Endothelial cell of umbilical vein (primary cell): Measurements from ENCODE around the gene VIPR2. TPM values are rescaled to one million over a fixed set of nuclear protein-coding genes. Genes with fewer than 3 reads are reported as not detected.

ENCODE experiments used
- BruUV-seq: library from RNA; stranded (reverse); fragments of 400-500 nt; replicated peaks from 2 replicates; lab custom pipeline; 2021; lab: Mats Ljungman, UMichigan
- CTCF ChIA-PET: fragments of 300-600, 350-600 bp; sonication (Branson Sonifier 250); formaldehyde crosslinking; loops from one replicate; lab custom pipeline; 2021; ENCODE audit warnings: antibody characterized with exemption, inconsistent platforms; lab: Charles Lee
- POLR2A ChIA-PET: fragments of 300-600, 350-600 bp; sonication (Branson Sonifier 250); formaldehyde crosslinking; loops from one replicate; lab custom pipeline; 2021; ENCODE audit warnings: antibody characterized with exemption, inconsistent platforms; lab: Charles Lee
- DNase-seq: peaks from one replicate; pipeline ENCODE4 v3.0.0-alpha.2; 2011; ENCODE audit warnings: low read depth, low spot score
- FAIRE-seq: peaks from 2 replicates; lab custom pipeline; 2011; peaks lifted over from hg19 to GRCh38; lab: Jason Lieb, UNC
- H2AFZ ChIP-seq: 2 replicates; pipeline ENCODE4 v1.6.0; 2012; ENCODE audit warnings: low read depth, low read length, control low read depth, inconsistent platforms
- H3K27ac ChIP-seq: 2 replicates; pipeline ENCODE4 v1.5.1; 2011; ENCODE audit warnings: low read depth, mild to moderate bottlenecking, control low read depth, low read length, moderate library complexity; ENCODE audit not compliant: insufficient read depth
- H3K27me3 ChIP-seq, 2 experiments: 2 replicates each; pipeline versions ENCODE4 v1.6.0 to v1.6.1; 2011; ENCODE audit warnings: low read length in 2 of 2, mixed read lengths in 1 of 2; ENCODE audit not compliant: control insufficient read depth in 2 of 2, insufficient read depth in 2 of 2
- H3K36me3 ChIP-seq, 2 experiments: 2 replicates in 1 of 2; 3 replicates in 1 of 2; pipeline ENCODE4 v1.5.1; 2011; ENCODE audit warnings: low read length in 2 of 2, mild to moderate bottlenecking in 1 of 2, moderate library complexity in 1 of 2; ENCODE audit not compliant: control insufficient read depth in 2 of 2, insufficient read depth in 2 of 2; ENCODE audit errors: extremely low read depth in 1 of 2
- H3K4me1 ChIP-seq: 3 replicates; pipeline ENCODE4 v1.5.1; 2011; ENCODE audit warnings: mild to moderate bottlenecking, low read length; ENCODE audit not compliant: control insufficient read depth, insufficient read depth; ENCODE audit errors: extremely low read depth
- H3K4me2 ChIP-seq: 2 replicates; pipeline ENCODE4 v1.6.1; 2011; ENCODE audit warnings: low read length, control low read depth, mixed read lengths; ENCODE audit not compliant: insufficient read depth
- H3K4me3 ChIP-seq, 3 experiments: fragments of 200-600 bp in 1 of 3; sonication (generic), shearing (Covaris generic) in 1 of 3; replicated peaks in 1 of 3; 2 replicates each; pipeline ENCODE4 v1.5.1; 2011 to 2016; ENCODE audit warnings: control low read depth in 3 of 3, low read length in 3 of 3, mild to moderate bottlenecking in 2 of 3, inconsistent platforms in 1 of 3, low read depth in 1 of 3, moderate library complexity in 1 of 3; ENCODE audit not compliant: insufficient read depth in 1 of 3
- H3K79me2 ChIP-seq: 2 replicates; pipeline ENCODE4 v1.6.0; 2012; ENCODE audit warnings: low read length, inconsistent platforms; ENCODE audit not compliant: control insufficient read depth, insufficient read depth
- H3K9ac ChIP-seq: replicated peaks from 2 replicates; pipeline ENCODE3; 2011; ENCODE audit warnings: low read length, control low read depth; ENCODE audit not compliant: insufficient read depth; ENCODE audit errors: extremely low read depth
- H3K9me1 ChIP-seq: replicated peaks from 3 replicates; pipeline ENCODE4 v1.6.0; 2011; ENCODE audit warnings: mild to moderate bottlenecking, low read length; ENCODE audit not compliant: control insufficient read depth, insufficient read depth; ENCODE audit errors: extremely low read depth
- H3K9me3 ChIP-seq: replicated peaks from 2 replicates; pipeline ENCODE4 v1.5.1; 2012; ENCODE audit warnings: low read length, inconsistent platforms; ENCODE audit not compliant: control insufficient read depth, insufficient read depth
- H4K20me1 ChIP-seq: replicated peaks from 2 replicates; pipeline ENCODE3; 2011; ENCODE audit warnings: mild to moderate bottlenecking, low read length; ENCODE audit not compliant: control insufficient read depth, insufficient read depth; ENCODE audit errors: extremely low read depth
- EZH2 ChIP-seq: IDR thresholded peaks from 2 replicates; pipeline ENCODE4 v1.6.1; 2012; ENCODE audit warnings: borderline replicate concordance, low read depth, mild to moderate bottlenecking, moderate library complexity, low read length, inconsistent platforms; ENCODE audit not compliant: severe bottlenecking
- GATA2 ChIP-seq: IDR thresholded peaks from 2 replicates; pipeline ENCODE4 v1.7.0; 2011; ENCODE audit warnings: low read depth, mild to moderate bottlenecking, moderate library complexity, mixed read lengths, low read length; ENCODE audit not compliant: insufficient read length, insufficient read depth
- JUN ChIP-seq: IDR thresholded peaks from 2 replicates; pipeline ENCODE4 v1.6.1; 2011; ENCODE audit warnings: borderline replicate concordance, low read depth; ENCODE audit not compliant: insufficient read length, insufficient read depth
- MAX ChIP-seq: IDR thresholded peaks from 2 replicates; pipeline ENCODE4 v1.6.1; 2011; ENCODE audit not compliant: insufficient read depth, insufficient read length
- MYC ChIP-seq: IDR thresholded peaks from one replicate; pipeline ENCODE4 v1.6.1; 2011; ENCODE audit warnings: mild to moderate bottlenecking, low read depth, low read length
- POLR2A ChIP-seq: IDR thresholded peaks from 2 replicates; pipeline ENCODE4 v1.6.1; 2012; ENCODE audit warnings: low read depth, mild to moderate bottlenecking, control low read depth, low read length
- POLR2AphosphoS5 ChIP-seq: IDR thresholded peaks from 2 replicates; pipeline ENCODE4 v1.6.1; 2012; ENCODE audit warnings: low read depth, mild to moderate bottlenecking, control low read depth, low read length, moderate library complexity; ENCODE audit not compliant: insufficient read depth
- dilution Hi-C: fragments of 300-500 bp; cut with MboI; formaldehyde crosslinking; loops from one replicate; pipeline ENCODE4 v1.15.0; 2019; ENCODE audit warnings: low sequenced_read_pairs; ENCODE audit not compliant: extremely low pct_ligation_motif_present
- intact Hi-C: fragments of 100-400 bp; cut with micrococcal nuclease; formaldehyde crosslinking; loops from one replicate; pipeline ENCODE4 v1.10.0; 2022
- polyA plus RNA-seq, 4 experiments: library from polyadenylated mRNA; depleted of rRNA in 3 of 4; stranded (reverse) in 3 of 4; unstranded in 1 of 4; fragments of >200 nt; gene quantifications; 2 replicates each; pipeline versions ENCODE4 v1.2.1 to v1.2.3, GENCODE V29; 2011 to 2012; ENCODE audit warnings: missing spikeins in 1 of 4
- total RNA-seq: library from RNA; stranded (reverse); gene quantifications from 2 replicates; pipeline ENCODE4 v1.2.3, GENCODE V29; 2021
- TF ChIP-seq, protein P1 (sequence below), 2 donors: IDR thresholded peaks; 1 replicate in 1 of 2; 2 replicates in 1 of 2; pipeline ENCODE4 v1.5.1; 2011; ENCODE audit warnings: low read length in 2 of 2, mild to moderate bottlenecking in 2 of 2, moderate library complexity in 2 of 2, control low read depth in 1 of 2, inconsistent platforms in 1 of 2, low read depth in 1 of 2; ENCODE audit not compliant: insufficient read depth in 1 of 2; ENCODE audit errors: extremely low read depth in 1 of 2

Gene VIPR2
- total and polyA plus RNA-seq, 2 donors (not counting 3 experiments of a cell fraction or from before 2014, with no cell fraction given) = not detected

GRCh38 chr7:159098424-159098786, 46.3 kb downstream of the VIPR2 start:
- H3K27me3 ChIP-seq = no peaks in the 10 kb centered on the region
- FAIRE-seq (no peak), DNase-seq (no peak)
- H3K9me3 ChIP-seq = no peaks in the 10 kb centered on the region
- H3K9me1 ChIP-seq = no peaks in the 10 kb centered on the region
- H3K27ac ChIP-seq = no peak overlapping the region
- no peaks in the 10 kb centered on the region for H3K4me1 ChIP-seq
- ChIA-PET POLR2A (no interaction called here), CTCF (no interaction called here)
- no TSS peak for BruUV-seq
- no peaks in the 10 kb centered on the region for H4K20me1 ChIP-seq
- H3K4me3 ChIP-seq = no peak overlapping the region
- TF ChIP-seq GATA2 (no peak), POLR2AphosphoS5 (no peak), JUN (no peak), MYC (no peak), EZH2 (no peak), MAX (no peak), POLR2A (no peak)
- TF ChIP-seq, protein P1, sequence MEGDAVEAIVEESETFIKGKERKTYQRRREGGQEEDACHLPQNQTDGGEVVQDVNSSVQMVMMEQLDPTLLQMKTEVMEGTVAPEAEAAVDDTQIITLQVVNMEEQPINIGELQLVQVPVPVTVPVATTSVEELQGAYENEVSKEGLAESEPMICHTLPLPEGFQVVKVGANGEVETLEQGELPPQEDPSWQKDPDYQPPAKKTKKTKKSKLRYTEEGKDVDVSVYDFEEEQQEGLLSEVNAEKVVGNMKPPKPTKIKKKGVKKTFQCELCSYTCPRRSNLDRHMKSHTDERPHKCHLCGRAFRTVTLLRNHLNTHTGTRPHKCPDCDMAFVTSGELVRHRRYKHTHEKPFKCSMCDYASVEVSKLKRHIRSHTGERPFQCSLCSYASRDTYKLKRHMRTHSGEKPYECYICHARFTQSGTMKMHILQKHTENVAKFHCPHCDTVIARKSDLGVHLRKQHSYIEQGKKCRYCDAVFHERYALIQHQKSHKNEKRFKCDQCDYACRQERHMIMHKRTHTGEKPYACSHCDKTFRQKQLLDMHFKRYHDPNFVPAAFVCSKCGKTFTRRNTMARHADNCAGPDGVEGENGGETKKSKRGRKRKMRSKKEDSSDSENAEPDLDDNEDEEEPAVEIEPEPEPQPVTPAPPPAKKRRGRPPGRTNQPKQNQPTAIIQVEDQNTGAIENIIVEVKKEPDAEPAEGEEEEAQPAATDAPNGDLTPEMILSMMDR (IDR thresholded peaks at IDR 0.05; ENCODE audit: extremely low read depth in 1 of 2, insufficient read depth in 1 of 2, low read depth in 1 of 2, low read length in 2 of 2) = no peak
- no peak overlapping the region for H3K9ac ChIP-seq
- dilution Hi-C loops = no loop called here
- no peaks in the 10 kb centered on the region for H3K36me3 ChIP-seq
- H2AFZ ChIP-seq = no peak overlapping the region
- no peak overlapping the region for H3K4me2 ChIP-seq
- no peaks in the 10 kb centered on the region for H3K79me2 ChIP-seq
- intact Hi-C loops = no loop called here
